Fibroblast of pulmonary artery (primary cell): ENCODE measurements around the gene PARD3.

Experiments
- DNase-seq: peaks from one replicate; pipeline ENCODE4 v3.0.0-alpha.2; 2010; ENCODE audit warnings: low read depth
- H3K4me3 ChIP-seq: replicated peaks from 2 replicates; pipeline ENCODE4 v1.5.1; 2011; ENCODE audit warnings: low read depth, mild to moderate bottlenecking, control low read depth, low read length, moderate library complexity
- CTCF ChIP-seq: IDR thresholded peaks from 2 replicates; pipeline ENCODE4 v1.5.1; 2011; ENCODE audit warnings: mild to moderate bottlenecking, control low read depth, low read length, inconsistent platforms; ENCODE audit errors: missing control alignments

PARD3 gene

GRCh38 chr10:34335960-34336690 is 479.0 kb downstream of the PARD3 start:
- DNase-seq: no peak
- no peak overlapping the region for H3K4me3 ChIP-seq
- TF ChIP-seq CTCF: no peak

- no peak overlapping the region for H3K4me3 ChIP-seq
- no peak for TF ChIP-seq CTCF
- no peak for DNase-seq
These were observed 480.2 kb downstream of the PARD3 start for GRCh38 chr10:34334908-34335307.

GRCh38 chr10:34333513-34333912 is 481.6 kb downstream of the PARD3 start:
- DNase-seq: peak; percentile 56
- no peak overlapping the region for H3K4me3 ChIP-seq
- TF ChIP-seq CTCF: no peak

- no peak for DNase-seq
- TF ChIP-seq CTCF: no peak
- H3K4me3 ChIP-seq: no peak overlapping the region
These were observed 487.9 kb downstream of the PARD3 start for GRCh38 chr10:34327184-34327583.

GRCh38 chr10:34323192-34323591 is 491.9 kb downstream of the PARD3 start:
- no peak overlapping the region for H3K4me3 ChIP-seq
- DNase-seq: peak; percentile 12
- TF ChIP-seq CTCF: no peak

- no peak for TF ChIP-seq CTCF
- no peak for DNase-seq
These were observed 494.8 kb downstream of the PARD3 start for GRCh38 chr10:34320265-34320664.

More at GRCh38 chr10:34320265-34320664, 494.8 kb downstream of the PARD3 start:
- H3K4me3 ChIP-seq: no peak overlapping the region
